Esophagus squamous epithelium (tissue), 4 donors: ENCODE data around the gene C19orf12.

Source experiments
- POLR2A ChIP-seq, 4 donors: fragments of 450-650 bp; IDR thresholded peaks; one replicate each; pipeline ENCODE4 v1.6.1; 2017; ENCODE audit warnings: antibody characterized with exemption in 4 of 4, mild to moderate bottlenecking in 4 of 4, moderate library complexity in 3 of 4
- TF ChIP-seq, protein P1 (sequence below), 6 experiments: fragments of 450-650 bp in 4 of 6; fragments of 200-600 bp in 2 of 6; sonication (generic) in 2 of 6; IDR thresholded peaks; one replicate each; pipeline ENCODE4 v1.5.1; 2016 to 2019; ENCODE audit warnings: antibody characterized with exemption in 6 of 6, mild to moderate bottlenecking in 4 of 6, moderate library complexity in 4 of 6

DNA sequence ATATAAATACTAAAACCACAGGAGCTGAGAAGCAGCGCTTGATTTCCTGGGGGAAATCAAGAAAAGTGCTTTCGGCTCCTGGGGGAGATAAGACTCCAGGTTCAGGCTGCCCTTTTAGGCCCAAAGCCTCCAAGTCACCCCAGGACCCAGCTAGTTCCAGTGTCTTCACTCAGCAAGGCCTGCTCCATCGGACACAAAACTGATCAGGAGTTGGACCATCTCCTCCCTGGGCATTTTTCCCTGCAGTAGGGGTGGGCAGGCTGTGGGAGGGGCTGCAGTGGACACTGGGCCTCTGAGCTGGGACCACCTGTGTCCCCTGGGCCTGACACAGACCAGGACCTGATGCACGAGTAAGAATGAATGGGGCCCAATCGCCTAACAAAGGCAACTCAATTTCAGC is 15.2 kb downstream of the C19orf12 start:
- TF ChIP-seq, protein P1, sequence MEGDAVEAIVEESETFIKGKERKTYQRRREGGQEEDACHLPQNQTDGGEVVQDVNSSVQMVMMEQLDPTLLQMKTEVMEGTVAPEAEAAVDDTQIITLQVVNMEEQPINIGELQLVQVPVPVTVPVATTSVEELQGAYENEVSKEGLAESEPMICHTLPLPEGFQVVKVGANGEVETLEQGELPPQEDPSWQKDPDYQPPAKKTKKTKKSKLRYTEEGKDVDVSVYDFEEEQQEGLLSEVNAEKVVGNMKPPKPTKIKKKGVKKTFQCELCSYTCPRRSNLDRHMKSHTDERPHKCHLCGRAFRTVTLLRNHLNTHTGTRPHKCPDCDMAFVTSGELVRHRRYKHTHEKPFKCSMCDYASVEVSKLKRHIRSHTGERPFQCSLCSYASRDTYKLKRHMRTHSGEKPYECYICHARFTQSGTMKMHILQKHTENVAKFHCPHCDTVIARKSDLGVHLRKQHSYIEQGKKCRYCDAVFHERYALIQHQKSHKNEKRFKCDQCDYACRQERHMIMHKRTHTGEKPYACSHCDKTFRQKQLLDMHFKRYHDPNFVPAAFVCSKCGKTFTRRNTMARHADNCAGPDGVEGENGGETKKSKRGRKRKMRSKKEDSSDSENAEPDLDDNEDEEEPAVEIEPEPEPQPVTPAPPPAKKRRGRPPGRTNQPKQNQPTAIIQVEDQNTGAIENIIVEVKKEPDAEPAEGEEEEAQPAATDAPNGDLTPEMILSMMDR (IDR thresholded peaks at IDR 0.05): no peak
- no peak for TF ChIP-seq POLR2A (IDR thresholded peaks at IDR 0.05)
